22Rv1 (cell line): ENCODE results near the gene SND1.

ENCODE experiments used
- H3K27ac ChIP-seq: fragments of 450-650 bp; 2 replicates; pipeline ENCODE4 v1.5.1; 2017
- ZFX ChIP-seq: fragments of 450-650 bp; IDR thresholded peaks from 2 replicates; pipeline ENCODE4 v1.6.1; 2017; ENCODE audit warnings: antibody characterized with exemption, borderline replicate concordance
- TF ChIP-seq, protein P1 (sequence below): fragments of 450-650 bp; IDR thresholded peaks from 2 replicates; pipeline ENCODE4 v1.5.1; 2017; ENCODE audit warnings: mild to moderate bottlenecking

SND1 gene

DNA sequence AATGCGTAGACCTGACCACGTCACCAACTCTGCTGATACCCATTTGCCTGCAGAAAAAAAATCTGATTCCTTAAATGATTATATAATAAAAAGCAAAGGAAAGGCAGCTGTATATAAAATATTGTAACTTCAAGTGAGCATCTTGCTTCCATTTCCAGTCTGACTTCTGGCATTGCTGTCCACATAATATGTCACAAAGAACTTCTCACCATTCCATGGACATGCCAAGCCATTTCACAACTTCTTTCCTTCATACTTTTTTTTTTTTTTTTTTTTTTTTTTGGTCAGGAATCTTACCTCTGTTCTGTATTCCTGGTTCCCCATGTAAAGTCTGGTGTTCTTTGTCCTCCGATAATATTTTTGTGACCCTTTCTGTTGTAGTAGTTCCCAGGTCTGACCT is 165.5 kb downstream of the SND1 start:
- TF ChIP-seq, protein P1, sequence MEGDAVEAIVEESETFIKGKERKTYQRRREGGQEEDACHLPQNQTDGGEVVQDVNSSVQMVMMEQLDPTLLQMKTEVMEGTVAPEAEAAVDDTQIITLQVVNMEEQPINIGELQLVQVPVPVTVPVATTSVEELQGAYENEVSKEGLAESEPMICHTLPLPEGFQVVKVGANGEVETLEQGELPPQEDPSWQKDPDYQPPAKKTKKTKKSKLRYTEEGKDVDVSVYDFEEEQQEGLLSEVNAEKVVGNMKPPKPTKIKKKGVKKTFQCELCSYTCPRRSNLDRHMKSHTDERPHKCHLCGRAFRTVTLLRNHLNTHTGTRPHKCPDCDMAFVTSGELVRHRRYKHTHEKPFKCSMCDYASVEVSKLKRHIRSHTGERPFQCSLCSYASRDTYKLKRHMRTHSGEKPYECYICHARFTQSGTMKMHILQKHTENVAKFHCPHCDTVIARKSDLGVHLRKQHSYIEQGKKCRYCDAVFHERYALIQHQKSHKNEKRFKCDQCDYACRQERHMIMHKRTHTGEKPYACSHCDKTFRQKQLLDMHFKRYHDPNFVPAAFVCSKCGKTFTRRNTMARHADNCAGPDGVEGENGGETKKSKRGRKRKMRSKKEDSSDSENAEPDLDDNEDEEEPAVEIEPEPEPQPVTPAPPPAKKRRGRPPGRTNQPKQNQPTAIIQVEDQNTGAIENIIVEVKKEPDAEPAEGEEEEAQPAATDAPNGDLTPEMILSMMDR = no peak
- TF ChIP-seq ZFX = no peak
- no peak overlapping the region for H3K27ac ChIP-seq

DNA sequence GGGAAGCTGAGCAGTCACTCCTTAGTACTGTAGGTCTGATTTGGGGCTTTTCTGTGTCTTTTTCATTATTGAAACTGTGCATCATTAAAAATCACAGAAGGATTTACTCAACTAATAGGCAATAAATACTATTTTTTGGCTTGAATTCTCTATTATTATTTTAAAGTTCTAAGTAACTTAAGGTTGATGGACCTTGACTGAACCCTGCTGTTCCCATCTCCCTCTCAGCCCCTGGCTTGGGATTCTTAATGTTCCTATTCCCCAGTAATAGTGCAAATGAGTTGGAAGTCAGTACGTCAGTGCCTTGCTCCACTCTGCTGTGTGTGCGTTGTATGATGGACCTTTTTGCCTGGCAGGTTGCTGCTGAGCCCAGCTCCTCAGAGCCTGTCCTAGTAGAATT is 166.3 kb downstream of the SND1 start:
- TF ChIP-seq, protein P1 = no peak
- TF ChIP-seq ZFX = no peak
- H3K27ac ChIP-seq = no peak overlapping the region

DNA sequence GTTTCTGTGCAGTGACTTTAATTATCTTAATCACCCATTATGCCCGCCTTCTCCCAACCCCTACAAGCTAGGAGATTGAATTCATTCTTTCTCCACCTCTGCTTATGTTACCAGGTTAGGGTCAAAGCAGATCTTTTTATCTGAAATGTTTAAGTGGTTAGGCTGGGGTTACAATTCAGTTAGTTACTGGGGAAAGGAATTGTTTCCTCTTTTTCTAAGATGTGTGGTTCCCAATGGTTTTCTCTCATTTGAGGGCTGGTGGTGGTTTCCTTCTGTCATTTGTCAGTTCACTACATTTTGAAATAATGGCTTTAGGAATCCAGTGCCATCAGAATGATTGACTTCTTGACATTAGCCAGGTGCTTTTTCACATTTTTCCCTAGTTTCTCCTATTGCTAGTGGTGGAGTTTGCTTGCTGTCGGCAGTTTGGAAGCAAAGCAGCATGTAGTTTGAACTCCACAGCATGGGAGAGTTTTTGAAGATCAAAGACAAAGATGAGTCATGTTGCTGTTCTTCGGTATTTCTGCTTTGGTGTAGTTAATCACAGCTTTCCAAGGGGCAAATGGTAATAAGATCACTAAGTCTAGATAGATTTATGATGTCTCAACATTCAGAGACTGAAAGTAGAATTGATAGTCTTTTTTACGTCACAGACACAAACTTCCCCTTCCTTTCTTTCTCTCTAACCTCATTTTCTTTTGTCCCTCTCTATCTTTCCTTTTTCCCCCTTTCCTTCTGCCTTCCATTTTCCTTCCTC is 168.2 kb downstream of the SND1 start:
- TF ChIP-seq, protein P1 = no peak
- TF ChIP-seq ZFX = no peak

DNA sequence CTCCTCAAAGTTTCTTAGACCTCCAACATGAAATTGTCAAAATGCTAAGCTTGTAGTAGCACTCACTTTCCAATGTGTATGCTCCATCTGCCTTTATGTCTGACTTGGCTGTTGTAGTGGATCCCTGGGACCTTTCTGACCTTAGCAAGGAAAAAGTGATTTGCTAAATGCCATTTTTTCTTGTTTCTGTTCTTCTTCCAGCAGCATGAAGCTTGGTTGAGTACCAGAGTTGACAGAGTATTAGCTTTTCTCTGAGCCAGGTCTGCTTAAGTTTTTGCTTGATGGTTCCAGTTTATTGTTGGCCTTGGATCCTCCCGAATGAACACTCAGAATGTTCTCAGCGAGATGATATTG is 168.7 kb downstream of the SND1 start:
- H3K27ac ChIP-seq = no peak overlapping the region
- TF ChIP-seq, protein P1 = no peak
- no peak for TF ChIP-seq ZFX

More for the DNA sequence above, 168.2 kb downstream of the SND1 start:
- no peak overlapping the region for H3K27ac ChIP-seq

DNA sequence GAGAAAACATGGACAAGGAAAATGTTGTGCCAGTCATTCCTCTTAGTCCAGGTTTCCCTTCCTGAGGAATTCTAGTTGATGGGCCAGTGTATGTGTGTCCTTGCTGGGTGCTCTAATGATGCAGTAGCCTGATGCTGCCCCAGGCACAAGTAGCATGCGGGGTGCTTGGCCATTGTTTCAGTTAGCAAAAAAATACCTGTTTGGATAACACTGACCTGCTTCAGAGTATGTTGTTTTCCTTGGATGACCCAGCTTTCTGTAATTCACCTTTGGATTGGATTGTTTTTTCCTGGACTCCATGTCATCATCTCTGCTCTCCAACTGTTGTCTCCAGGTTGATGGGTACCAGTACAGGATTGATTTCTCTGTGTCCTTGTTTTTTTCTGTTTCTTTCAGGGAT is 169.2 kb downstream of the SND1 start:
- TF ChIP-seq, protein P1 = no peak
- TF ChIP-seq ZFX = no peak
- no peak overlapping the region for H3K27ac ChIP-seq

DNA sequence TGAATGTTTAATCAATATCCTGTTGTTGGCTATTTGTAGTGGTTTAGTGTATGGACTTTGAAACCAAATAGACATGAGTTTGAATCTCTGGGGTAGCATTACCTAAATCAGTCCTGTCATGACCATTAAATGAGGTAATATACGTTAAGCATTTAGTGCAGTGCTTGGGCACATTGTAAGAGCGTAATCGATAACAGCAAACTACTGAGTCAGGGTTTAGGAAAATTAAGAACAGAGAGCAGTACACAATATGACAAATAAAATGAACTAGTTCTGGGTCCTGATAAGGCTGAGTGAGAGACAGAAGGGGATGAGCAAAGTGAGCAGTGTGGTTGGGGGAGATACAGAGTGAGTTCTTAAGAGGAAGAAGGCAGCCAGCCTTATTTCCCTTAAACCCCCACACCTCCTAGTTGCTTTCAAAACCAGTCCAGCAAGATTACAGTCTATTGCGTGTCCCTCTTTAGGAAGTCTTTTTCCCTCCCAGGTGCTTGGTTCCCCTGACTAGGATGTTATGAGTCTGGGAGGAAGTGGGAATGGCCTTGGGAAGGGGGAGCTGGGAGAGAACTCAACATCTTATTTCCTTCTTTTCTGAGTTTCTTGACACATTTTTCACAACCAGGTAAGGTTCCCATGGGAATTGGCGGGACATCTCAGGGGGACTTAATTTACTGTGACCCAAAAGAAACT is 171.0 kb downstream of the SND1 start:
- no peak for TF ChIP-seq ZFX
- TF ChIP-seq, protein P1 = no peak
- no peak overlapping the region for H3K27ac ChIP-seq

DNA sequence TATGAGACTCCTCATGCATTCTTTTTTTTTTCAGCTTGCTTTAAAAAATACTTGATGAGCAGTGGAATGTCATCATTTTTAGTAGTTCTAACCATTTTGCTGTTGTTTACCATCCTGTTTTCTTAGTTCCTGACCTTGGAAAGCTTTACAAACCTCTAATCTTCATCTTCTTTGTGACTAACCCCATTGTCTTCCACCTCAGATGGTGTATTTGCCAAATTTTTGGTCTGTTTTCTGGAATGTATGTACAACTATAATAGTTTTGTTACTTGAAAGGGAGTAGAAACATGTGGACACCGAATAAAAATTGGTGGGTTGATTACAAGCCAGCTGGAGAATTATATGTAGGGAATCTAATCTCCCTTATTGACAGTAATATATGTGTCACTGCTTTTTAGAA is 172.7 kb downstream of the SND1 start:
- no peak for TF ChIP-seq ZFX
- TF ChIP-seq, protein P1 = no peak
- H3K27ac ChIP-seq = no peak overlapping the region
